PC-3 (cell line): ENCODE measurements around the gene SEMA4A.

Experiments
- CTCF ChIP-seq: fragments of 300-600 bp; sonication (generic); conservative IDR thresholded peaks from 2 replicates; pipeline ENCODE4 v1.5.1; 2017; ENCODE audit warnings: antibody characterized with exemption, low read depth, mild to moderate bottlenecking, low read length
- EZH2 ChIP-seq: fragments of 300-600 bp; sonication (generic); IDR thresholded peaks from one replicate; pipeline ENCODE4 v1.6.1; 2017; ENCODE audit warnings: antibody characterized with exemption, mild to moderate bottlenecking, low read length; ENCODE audit not compliant: unreplicated experiment
- EZH2phosphoT487 ChIP-seq: fragments of 300-600 bp; sonication (generic); IDR thresholded peaks from 2 replicates; pipeline ENCODE4 v1.6.1; 2018; ENCODE audit warnings: mild to moderate bottlenecking, antibody characterized with exemption, low read length, borderline replicate concordance

- TF ChIP-seq CTCF: no peak
- no peak for TF ChIP-seq EZH2phosphoT487
- no peak for TF ChIP-seq EZH2
Observed at GRCh38 chr1:156193208-156193487, 39.8 kb downstream of the SEMA4A start.
